NCI-H146 treated with DMSO at 0.1 percent for 48 hours (cell line): ENCODE measurements around the gene CRYBG1.
"Not testable (repeated sequence)": the region's sequence is repeated elsewhere in the genome, so short reads cannot be mapped to it uniquely, and the experiment has no call there.

ENCODE experiments used
- DNase-seq: peaks from one replicate; lab custom pipeline; 2025; ENCODE audit not compliant: unreplicated experiment; lab: John Stamatoyannopoulos, UW

Gene CRYBG1

GRCh38 chr6:106373502-106374239 is 13.2 kb downstream of the CRYBG1 start:
- no peak for DNase-seq

GRCh38 chr6:106377061-106377540 is 16.6 kb downstream of the CRYBG1 start:
- no peak for DNase-seq

GRCh38 chr6:106379951-106380350 is 19.4 kb downstream of the CRYBG1 start:
- no peak for DNase-seq

GRCh38 chr6:106380407-106380806 is 19.9 kb downstream of the CRYBG1 start:
- DNase-seq: no peak

- no peak for DNase-seq
Observed at GRCh38 chr6:106381223-106381622, 20.7 kb downstream of the CRYBG1 start.

- no peak for DNase-seq
Observed at GRCh38 chr6:106381881-106382280, 21.4 kb downstream of the CRYBG1 start.

- no peak for DNase-seq
Observed at GRCh38 chr6:106383573-106383972, 23.1 kb downstream of the CRYBG1 start.

- DNase-seq: no peak
Observed at GRCh38 chr6:106385530-106385929, 25.0 kb downstream of the CRYBG1 start.

GRCh38 chr6:106387875-106388274 is 27.4 kb downstream of the CRYBG1 start:
- no peak for DNase-seq

GRCh38 chr6:106390088-106390487 is 29.6 kb downstream of the CRYBG1 start:
- no peak for DNase-seq

- no peak for DNase-seq
Observed at GRCh38 chr6:106396426-106397220, 36.1 kb downstream of the CRYBG1 start.

GRCh38 chr6:106397431-106397830 is 36.9 kb downstream of the CRYBG1 start:
- DNase-seq: no peak

- no peak for DNase-seq
Observed at GRCh38 chr6:106398621-106399020, 38.1 kb downstream of the CRYBG1 start.

- DNase-seq: not testable (repeated sequence)
Observed at GRCh38 chr6:106405044-106405443, 44.5 kb downstream of the CRYBG1 start.

GRCh38 chr6:106411056-106411455 is 50.5 kb downstream of the CRYBG1 start:
- no peak for DNase-seq

GRCh38 chr6:106411643-106412200 is 51.2 kb downstream of the CRYBG1 start:
- peak; percentile 62 for DNase-seq

- no peak for DNase-seq
Observed at GRCh38 chr6:106413016-106413415, 52.5 kb downstream of the CRYBG1 start.

- DNase-seq: no peak
Observed at GRCh38 chr6:106413722-106414121, 53.2 kb downstream of the CRYBG1 start.

- no peak for DNase-seq
Observed at GRCh38 chr6:106415921-106416320, 55.4 kb downstream of the CRYBG1 start.

- DNase-seq: peak; percentile 48
Observed at GRCh38 chr6:106417572-106418147, 57.1 kb downstream of the CRYBG1 start.

- no peak for DNase-seq
Observed at GRCh38 chr6:106419900-106420613, 59.5 kb downstream of the CRYBG1 start.
